GM12891 (cell line): Measurements from ENCODE around the gene CCL17. TPM values are rescaled to one million over a fixed set of nuclear protein-coding genes. Genes with fewer than 3 reads are reported as not detected.

Source experiments
- DNase-seq: peaks from one replicate; pipeline ENCODE4 v3.0.0; 2011; ENCODE audit warnings: low spot score; ENCODE audit not compliant: insufficient read length
- FAIRE-seq: peaks from 2 replicates; lab custom pipeline; 2011; peaks lifted over from hg19 to GRCh38; lab: Jason Lieb, UNC
- PAX5 ChIP-seq: IDR thresholded peaks from 2 replicates; pipeline ENCODE4 v1.6.1; 2011; ENCODE audit warnings: low read length, moderate library complexity, mild to moderate bottlenecking; ENCODE audit not compliant: insufficient read depth, severe bottlenecking
- POLR2A ChIP-seq: IDR thresholded peaks from 2 replicates; pipeline ENCODE4 v1.6.1; 2011; ENCODE audit warnings: low read depth, low read length, control low read depth
- POLR2AphosphoS5 ChIP-seq: IDR thresholded peaks from 2 replicates; pipeline ENCODE4 v1.6.1; 2011; ENCODE audit warnings: low read depth, low read length, control low read depth
- POU2F2 ChIP-seq: IDR thresholded peaks from 2 replicates; pipeline ENCODE4 v1.6.1; 2011; ENCODE audit warnings: low read depth, mild to moderate bottlenecking, control low read depth, low read length, moderate library complexity
- SPI1 ChIP-seq: IDR thresholded peaks from 2 replicates; pipeline ENCODE4 v1.6.1; 2011; ENCODE audit warnings: low read depth, low read length, control low read depth
- TAF1 ChIP-seq: IDR thresholded peaks from 2 replicates; pipeline ENCODE4 v1.6.1; 2011; ENCODE audit warnings: low read depth, low read length, control low read depth
- polyA plus RNA-seq: library from polyadenylated mRNA; unstranded; fragments of >200 nt; gene quantifications from one replicate; pipeline ENCODE4 v1.2.1, GENCODE V29; 2012; ENCODE audit warnings: low read depth, missing spikeins, inconsistent platforms; ENCODE audit not compliant: missing spikeins

CCL17 gene
- 132 TPM for polyA plus RNA-seq

- FAIRE-seq (no peak), DNase-seq (no peak)
- no peak for TF ChIP-seq TAF1
- TF ChIP-seq SPI1: no peak
- no peak for TF ChIP-seq POLR2AphosphoS5
- no peak for TF ChIP-seq PAX5
- no peak for TF ChIP-seq POU2F2
- TF ChIP-seq POLR2A: no peak
Measured at GRCh38 chr16:57403965-57404817, at the start of gene CCL17. Gene CCL17 (plus strand): TSS chr16:57404767. CDS start chr16:57413933, 9,166 bp downstream.

GRCh38 chr16:57355898-57356414 lies 48.6 kb upstream of the CCL17 start:
- TF ChIP-seq PAX5 (no peak), POU2F2 (no peak), SPI1 (no peak), TAF1 (no peak), POLR2AphosphoS5 (no peak), POLR2A (no peak)
- no peak for DNase-seq

GRCh38 chr16:57356547-57356946 lies 48.0 kb upstream of the CCL17 start:
- FAIRE-seq (no peak), DNase-seq (no peak)
- TF ChIP-seq PAX5: no peak
- no peak for TF ChIP-seq POLR2AphosphoS5
- TF ChIP-seq SPI1: no peak
- TF ChIP-seq TAF1: no peak
- TF ChIP-seq POLR2A: no peak
- TF ChIP-seq POU2F2: no peak

More at GRCh38 chr16:57355898-57356414, 48.6 kb upstream of the CCL17 start:
- no peak for FAIRE-seq

- TF ChIP-seq POU2F2: no peak
- TF ChIP-seq POLR2A: 0 out of 2 replicates have a peak, but pooled peaks have one; percentile 27
- TF ChIP-seq POLR2AphosphoS5: no peak
- TF ChIP-seq SPI1: peak; percentile 96
- DNase-seq: no peak
- no peak for FAIRE-seq
Measured at GRCh38 chr16:57357330-57358085, 47.1 kb upstream of the CCL17 start.

GRCh38 chr16:57358086-57358420 lies 46.5 kb upstream of the CCL17 start:
- FAIRE-seq (no peak), DNase-seq (no peak)
- no peak for TF ChIP-seq TAF1

- TF ChIP-seq SPI1 (peak; percentile 84), POLR2AphosphoS5 (peak; percentile 96), TAF1 (peak; percentile 78), POLR2A (peak; percentile 97), PAX5 (no peak), POU2F2 (no peak; the same call in 1 of the 2 replicates)
- FAIRE-seq (peak; percentile 94), DNase-seq (no peak)
Measured at GRCh38 chr16:57358527-57359095, 46.0 kb upstream of the CCL17 start, which contains the start of gene CCL22. Gene CCL22 (plus strand): TSS chr16:57358783. CDS start chr16:57358817, 34 bp downstream.

GRCh38 chr16:57360321-57360935 lies 44.1 kb upstream of the CCL17 start:
- FAIRE-seq: peak; percentile 61
- TF ChIP-seq POLR2AphosphoS5: no peak
- TF ChIP-seq SPI1: no peak
- no peak for TF ChIP-seq PAX5
- TF ChIP-seq POLR2A: no peak
- TF ChIP-seq POU2F2: no peak
- no peak for TF ChIP-seq TAF1
- DNase-seq: no peak

GRCh38 chr16:57361404-57361803 lies 43.2 kb upstream of the CCL17 start:
- TF ChIP-seq POLR2A: no peak
- TF ChIP-seq POLR2AphosphoS5: no peak
- TF ChIP-seq SPI1: no peak
- TF ChIP-seq POU2F2: no peak
- no peak for TF ChIP-seq PAX5
- no peak for TF ChIP-seq TAF1
- no peak for FAIRE-seq
- no peak for DNase-seq

- no peak for DNase-seq
- FAIRE-seq: no peak
- no peak for TF ChIP-seq PAX5
- TF ChIP-seq POU2F2: no peak
- no peak for TF ChIP-seq TAF1
- no peak for TF ChIP-seq SPI1
- no peak for TF ChIP-seq POLR2AphosphoS5
- TF ChIP-seq POLR2A: no peak
Measured at GRCh38 chr16:57364143-57364542, 40.4 kb upstream of the CCL17 start.
